Kidney epithelial cell (primary cell): Measurements from ENCODE around the gene JRKL. TPM values are rescaled to one million over a fixed set of nuclear protein-coding genes. Genes with fewer than 3 reads are reported as not detected.
A peak's percentile ranks its signal among the peaks of the same experiment; 100 is the strongest.

Experiments used
- DNase-seq: peaks from one replicate; pipeline ENCODE4 v3.0.0-alpha.2; 2010; ENCODE audit warnings: low read depth
- H3K27me3 ChIP-seq: 2 replicates; pipeline ENCODE4 v1.6.0; 2011; ENCODE audit warnings: low read length; ENCODE audit not compliant: control insufficient read depth, insufficient read depth
- H3K36me3 ChIP-seq: 2 replicates; pipeline ENCODE4 v1.5.1; 2011; ENCODE audit warnings: low read length; ENCODE audit not compliant: control insufficient read depth, insufficient read depth
- H3K4me3 ChIP-seq: 2 replicates; pipeline ENCODE4 v1.5.1; 2011; ENCODE audit warnings: low read depth, mild to moderate bottlenecking, control low read depth, low read length
- total RNA-seq: library from RNA; depleted of rRNA; stranded (reverse); fragments of >200 nt; gene quantifications from 2 replicates; pipeline ENCODE4 v1.2.3, GENCODE V29; 2015
- TF ChIP-seq, protein P1 (sequence below): IDR thresholded peaks from 2 replicates; pipeline ENCODE4 v1.5.1; 2011; ENCODE audit warnings: mild to moderate bottlenecking, moderate library complexity, low read length, control low read depth, inconsistent platforms; ENCODE audit not compliant: insufficient read depth, poor library complexity, severe bottlenecking

Gene JRKL
- total RNA-seq, 1 donor from 2014 or later = 9.5 TPM

DNA sequence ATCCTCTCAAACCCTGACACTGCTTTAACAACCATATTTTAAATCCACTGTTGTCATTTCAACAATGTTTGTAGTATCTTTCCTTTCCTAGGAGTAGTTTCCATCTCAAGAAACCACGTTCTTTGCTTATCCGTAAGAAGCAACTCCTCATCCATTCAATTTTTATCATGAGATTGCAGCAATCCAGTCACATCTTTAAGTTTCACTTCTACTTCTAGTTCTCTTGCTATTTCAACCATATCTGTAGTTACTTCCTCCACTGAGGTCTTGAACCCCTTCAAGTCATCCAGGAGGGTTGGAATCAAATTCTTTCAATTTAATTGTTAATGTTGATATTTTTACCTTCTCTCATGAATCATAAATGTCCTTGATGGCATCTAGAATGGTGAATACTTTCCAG lies 22.5 kb upstream of the JRKL start:
- H3K36me3 ChIP-seq = no peaks in the 10 kb centered on the region
- DNase-seq = no peak
- TF ChIP-seq, protein P1, sequence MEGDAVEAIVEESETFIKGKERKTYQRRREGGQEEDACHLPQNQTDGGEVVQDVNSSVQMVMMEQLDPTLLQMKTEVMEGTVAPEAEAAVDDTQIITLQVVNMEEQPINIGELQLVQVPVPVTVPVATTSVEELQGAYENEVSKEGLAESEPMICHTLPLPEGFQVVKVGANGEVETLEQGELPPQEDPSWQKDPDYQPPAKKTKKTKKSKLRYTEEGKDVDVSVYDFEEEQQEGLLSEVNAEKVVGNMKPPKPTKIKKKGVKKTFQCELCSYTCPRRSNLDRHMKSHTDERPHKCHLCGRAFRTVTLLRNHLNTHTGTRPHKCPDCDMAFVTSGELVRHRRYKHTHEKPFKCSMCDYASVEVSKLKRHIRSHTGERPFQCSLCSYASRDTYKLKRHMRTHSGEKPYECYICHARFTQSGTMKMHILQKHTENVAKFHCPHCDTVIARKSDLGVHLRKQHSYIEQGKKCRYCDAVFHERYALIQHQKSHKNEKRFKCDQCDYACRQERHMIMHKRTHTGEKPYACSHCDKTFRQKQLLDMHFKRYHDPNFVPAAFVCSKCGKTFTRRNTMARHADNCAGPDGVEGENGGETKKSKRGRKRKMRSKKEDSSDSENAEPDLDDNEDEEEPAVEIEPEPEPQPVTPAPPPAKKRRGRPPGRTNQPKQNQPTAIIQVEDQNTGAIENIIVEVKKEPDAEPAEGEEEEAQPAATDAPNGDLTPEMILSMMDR = no peak
- no peak overlapping the region for H3K4me3 ChIP-seq
- no peaks in the 10 kb centered on the region for H3K27me3 ChIP-seq

DNA sequence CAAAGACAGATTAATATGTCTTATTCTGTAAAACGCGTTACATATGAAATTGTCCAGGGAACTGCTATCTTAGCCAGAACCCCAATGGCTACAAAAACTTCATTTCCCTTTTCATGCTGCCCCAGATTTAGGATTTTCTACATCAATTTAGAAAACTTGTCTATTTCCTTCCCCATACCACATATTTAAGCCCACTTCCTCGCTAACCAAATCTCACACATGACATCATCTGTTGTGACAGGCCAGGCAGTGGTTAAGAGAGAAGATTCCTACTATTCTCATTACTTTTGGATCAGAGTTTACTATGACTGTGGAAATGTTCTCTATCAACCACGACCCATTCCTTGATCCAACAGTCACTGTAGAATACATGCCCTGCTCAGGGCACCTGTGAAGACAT lies 16.0 kb upstream of the JRKL start:
- H3K27me3 ChIP-seq = no peaks in the 10 kb centered on the region
- no peak overlapping the region for H3K4me3 ChIP-seq
- DNase-seq = no peak
- TF ChIP-seq, protein P1 = no peak
- no peaks in the 10 kb centered on the region for H3K36me3 ChIP-seq

DNA sequence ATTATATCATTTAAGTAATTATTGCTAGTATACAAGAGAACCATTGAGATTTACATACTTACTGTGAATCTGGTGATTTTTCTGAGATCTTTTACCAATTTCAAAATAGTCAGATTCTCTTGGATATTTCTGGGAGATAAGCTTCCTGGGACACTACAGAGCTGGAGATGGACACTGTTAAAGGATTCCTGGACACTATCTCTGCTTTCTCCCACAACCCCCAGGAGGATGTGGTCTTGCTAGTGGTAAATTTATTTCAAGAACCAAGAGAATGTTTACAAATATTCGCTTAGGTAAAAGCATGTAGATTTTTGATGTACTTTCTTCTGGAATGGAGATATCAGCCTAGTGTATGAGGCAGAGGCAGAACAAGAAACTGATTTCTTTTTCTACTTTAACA lies 13.0 kb upstream of the JRKL start:
- H3K36me3 ChIP-seq = no peaks in the 10 kb centered on the region
- no peak overlapping the region for H3K4me3 ChIP-seq
- DNase-seq = no peak
- no peaks in the 10 kb centered on the region for H3K27me3 ChIP-seq
- TF ChIP-seq, protein P1 = no peak

- Histone ChIP-seq H3K27me3 (no peaks in the 10 kb centered on the region), H3K4me3 (no peak overlapping the region), H3K36me3 (no peaks in the 10 kb centered on the region)
- TF ChIP-seq, protein P1 = no peak
- no peak for DNase-seq
These were observed 5.7 kb upstream of the JRKL start for GRCh38 chr11:96384156-96384555.

DNA sequence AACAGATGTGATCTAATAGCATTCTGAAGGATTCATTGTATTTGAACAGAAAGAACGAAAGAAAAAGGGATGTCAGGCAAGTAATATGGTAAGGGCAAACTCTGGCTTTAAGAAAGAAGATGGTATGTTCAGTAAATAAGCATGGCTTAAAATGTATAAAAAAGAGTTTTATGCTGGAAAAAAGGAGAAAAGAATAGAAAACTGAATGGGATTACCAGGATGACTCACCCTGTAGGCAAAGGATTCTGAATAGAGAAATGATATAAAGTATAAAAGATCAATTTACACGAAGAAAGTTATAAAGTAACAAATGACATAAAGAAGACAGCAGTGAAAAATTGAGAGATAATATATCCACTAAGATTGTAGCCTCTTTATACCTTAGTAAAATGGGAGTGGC lies 4.6 kb upstream of the JRKL start:
- TF ChIP-seq, protein P1 = no peak
- no peaks in the 10 kb centered on the region for H3K27me3 ChIP-seq
- no peak for DNase-seq
- H3K36me3 ChIP-seq = no peaks in the 10 kb centered on the region
- H3K4me3 ChIP-seq = no peak overlapping the region

GRCh38 chr11:96388891-96389719 lies 708 bp upstream of the JRKL start:
- Histone ChIP-seq H3K4me3 (peak overlapping the region; percentile 76), H3K36me3 (no peaks in the 10 kb centered on the region), H3K27me3 (no peaks in the 10 kb centered on the region)
- no peak for DNase-seq
- TF ChIP-seq, protein P1 = no peak
